Endothelial cell of umbilical vein (primary cell): ENCODE measurements around the gene NOBOX. TPM values are rescaled to one million over a fixed set of nuclear protein-coding genes. Genes with fewer than 3 reads are reported as not detected.

Source experiments
- BruUV-seq: library from RNA; stranded (reverse); fragments of 400-500 nt; replicated peaks from 2 replicates; lab custom pipeline; 2021; lab: Mats Ljungman, UMichigan
- CTCF ChIA-PET: fragments of 300-600, 350-600 bp; sonication (Branson Sonifier 250); formaldehyde crosslinking; loops from one replicate; lab custom pipeline; 2021; ENCODE audit warnings: antibody characterized with exemption, inconsistent platforms; lab: Charles Lee
- POLR2A ChIA-PET: fragments of 300-600, 350-600 bp; sonication (Branson Sonifier 250); formaldehyde crosslinking; loops from one replicate; lab custom pipeline; 2021; ENCODE audit warnings: antibody characterized with exemption, inconsistent platforms; lab: Charles Lee
- DNase-seq: peaks from one replicate; pipeline ENCODE4 v3.0.0-alpha.2; 2011; ENCODE audit warnings: low read depth, low spot score
- FAIRE-seq: peaks from 2 replicates; lab custom pipeline; 2011; peaks lifted over from hg19 to GRCh38; lab: Jason Lieb, UNC
- H2AFZ ChIP-seq: 2 replicates; pipeline ENCODE4 v1.6.0; 2012; ENCODE audit warnings: low read depth, low read length, control low read depth, inconsistent platforms
- H3K27ac ChIP-seq: 2 replicates; pipeline ENCODE4 v1.5.1; 2011; ENCODE audit warnings: low read depth, mild to moderate bottlenecking, control low read depth, low read length, moderate library complexity; ENCODE audit not compliant: insufficient read depth
- H3K27me3 ChIP-seq, 2 experiments: 2 replicates each; pipeline versions ENCODE4 v1.6.0 to v1.6.1; 2011; ENCODE audit warnings: low read length in 2 of 2, mixed read lengths in 1 of 2; ENCODE audit not compliant: control insufficient read depth in 2 of 2, insufficient read depth in 2 of 2
- H3K36me3 ChIP-seq, 2 experiments: 2 replicates in 1 of 2; 3 replicates in 1 of 2; pipeline ENCODE4 v1.5.1; 2011; ENCODE audit warnings: low read length in 2 of 2, mild to moderate bottlenecking in 1 of 2, moderate library complexity in 1 of 2; ENCODE audit not compliant: control insufficient read depth in 2 of 2, insufficient read depth in 2 of 2; ENCODE audit errors: extremely low read depth in 1 of 2
- H3K4me1 ChIP-seq: 3 replicates; pipeline ENCODE4 v1.5.1; 2011; ENCODE audit warnings: mild to moderate bottlenecking, low read length; ENCODE audit not compliant: control insufficient read depth, insufficient read depth; ENCODE audit errors: extremely low read depth
- H3K4me2 ChIP-seq: 2 replicates; pipeline ENCODE4 v1.6.1; 2011; ENCODE audit warnings: low read length, control low read depth, mixed read lengths; ENCODE audit not compliant: insufficient read depth
- H3K4me3 ChIP-seq, 3 experiments: fragments of 200-600 bp in 1 of 3; sonication (generic), shearing (Covaris generic) in 1 of 3; replicated peaks in 1 of 3; 2 replicates each; pipeline ENCODE4 v1.5.1; 2011 to 2016; ENCODE audit warnings: control low read depth in 3 of 3, low read length in 3 of 3, mild to moderate bottlenecking in 2 of 3, inconsistent platforms in 1 of 3, low read depth in 1 of 3, moderate library complexity in 1 of 3; ENCODE audit not compliant: insufficient read depth in 1 of 3
- H3K79me2 ChIP-seq: 2 replicates; pipeline ENCODE4 v1.6.0; 2012; ENCODE audit warnings: low read length, inconsistent platforms; ENCODE audit not compliant: control insufficient read depth, insufficient read depth
- H3K9ac ChIP-seq: replicated peaks from 2 replicates; pipeline ENCODE3; 2011; ENCODE audit warnings: low read length, control low read depth; ENCODE audit not compliant: insufficient read depth; ENCODE audit errors: extremely low read depth
- H3K9me1 ChIP-seq: replicated peaks from 3 replicates; pipeline ENCODE4 v1.6.0; 2011; ENCODE audit warnings: mild to moderate bottlenecking, low read length; ENCODE audit not compliant: control insufficient read depth, insufficient read depth; ENCODE audit errors: extremely low read depth
- H3K9me3 ChIP-seq: replicated peaks from 2 replicates; pipeline ENCODE4 v1.5.1; 2012; ENCODE audit warnings: low read length, inconsistent platforms; ENCODE audit not compliant: control insufficient read depth, insufficient read depth
- H4K20me1 ChIP-seq: replicated peaks from 2 replicates; pipeline ENCODE3; 2011; ENCODE audit warnings: mild to moderate bottlenecking, low read length; ENCODE audit not compliant: control insufficient read depth, insufficient read depth; ENCODE audit errors: extremely low read depth
- CTCF ChIP-seq, 2 donors: IDR thresholded peaks; 1 replicate in 1 of 2; 2 replicates in 1 of 2; pipeline ENCODE4 v1.5.1; 2011; ENCODE audit warnings: low read length in 2 of 2, mild to moderate bottlenecking in 2 of 2, moderate library complexity in 2 of 2, control low read depth in 1 of 2, inconsistent platforms in 1 of 2, low read depth in 1 of 2; ENCODE audit not compliant: insufficient read depth in 1 of 2; ENCODE audit errors: extremely low read depth in 1 of 2
- EZH2 ChIP-seq: IDR thresholded peaks from 2 replicates; pipeline ENCODE4 v1.6.1; 2012; ENCODE audit warnings: borderline replicate concordance, low read depth, mild to moderate bottlenecking, moderate library complexity, low read length, inconsistent platforms; ENCODE audit not compliant: severe bottlenecking
- FOS ChIP-seq: IDR thresholded peaks from 2 replicates; pipeline ENCODE4 v1.6.1; 2011; ENCODE audit warnings: mild to moderate bottlenecking, low read length, moderate library complexity, borderline replicate concordance; ENCODE audit not compliant: insufficient read depth
- GATA2 ChIP-seq: IDR thresholded peaks from 2 replicates; pipeline ENCODE4 v1.7.0; 2011; ENCODE audit warnings: low read depth, mild to moderate bottlenecking, moderate library complexity, mixed read lengths, low read length; ENCODE audit not compliant: insufficient read length, insufficient read depth
- JUN ChIP-seq: IDR thresholded peaks from 2 replicates; pipeline ENCODE4 v1.6.1; 2011; ENCODE audit warnings: borderline replicate concordance, low read depth; ENCODE audit not compliant: insufficient read length, insufficient read depth
- MAX ChIP-seq: IDR thresholded peaks from 2 replicates; pipeline ENCODE4 v1.6.1; 2011; ENCODE audit not compliant: insufficient read depth, insufficient read length
- MYC ChIP-seq: IDR thresholded peaks from one replicate; pipeline ENCODE4 v1.6.1; 2011; ENCODE audit warnings: mild to moderate bottlenecking, low read depth, low read length
- POLR2A ChIP-seq: IDR thresholded peaks from 2 replicates; pipeline ENCODE4 v1.6.1; 2012; ENCODE audit warnings: low read depth, mild to moderate bottlenecking, control low read depth, low read length
- POLR2AphosphoS5 ChIP-seq: IDR thresholded peaks from 2 replicates; pipeline ENCODE4 v1.6.1; 2012; ENCODE audit warnings: low read depth, mild to moderate bottlenecking, control low read depth, low read length, moderate library complexity; ENCODE audit not compliant: insufficient read depth
- dilution Hi-C: fragments of 300-500 bp; cut with MboI; formaldehyde crosslinking; loops from one replicate; pipeline ENCODE4 v1.15.0; 2019; ENCODE audit warnings: low sequenced_read_pairs; ENCODE audit not compliant: extremely low pct_ligation_motif_present
- intact Hi-C: fragments of 100-400 bp; cut with micrococcal nuclease; formaldehyde crosslinking; loops from one replicate; pipeline ENCODE4 v1.10.0; 2022
- polyA plus RNA-seq, 4 experiments: library from polyadenylated mRNA; depleted of rRNA in 3 of 4; stranded (reverse) in 3 of 4; unstranded in 1 of 4; fragments of >200 nt; gene quantifications; 2 replicates each; pipeline versions ENCODE4 v1.2.1 to v1.2.3, GENCODE V29; 2011 to 2012; ENCODE audit warnings: missing spikeins in 1 of 4
- total RNA-seq: library from RNA; stranded (reverse); gene quantifications from 2 replicates; pipeline ENCODE4 v1.2.3, GENCODE V29; 2021

NOBOX gene
- total and polyA plus RNA-seq, 2 donors (not counting 3 experiments of a cell fraction or from before 2014, with no cell fraction given), result not detected

GRCh38 chr7:144407266-144407931 lies 3.9 kb upstream of the NOBOX start:
- no TSS peak for BruUV-seq
- dilution Hi-C loops (no loop called here), intact Hi-C loops (no loop called here)
- FAIRE-seq (no peak), DNase-seq (no peak)
- Histone ChIP-seq H3K9me1 (no peaks in the 10 kb centered on the region), H3K4me2 (no peak overlapping the region), H3K4me1 (no peaks in the 10 kb centered on the region), H4K20me1 (no peaks in the 10 kb centered on the region), H3K9ac (no peak overlapping the region), H3K27ac (no peak overlapping the region), H3K36me3 (no peaks in the 10 kb centered on the region), H3K79me2 (no peaks in the 10 kb centered on the region), H3K9me3 (no peaks in the 10 kb centered on the region), H2AFZ (no peak overlapping the region), H3K27me3 (no peaks in the 10 kb centered on the region), H3K4me3 (no peak overlapping the region)
- POLR2A ChIA-PET, result no interaction called here
- TF ChIP-seq MYC (no peak), GATA2 (no peak), EZH2 (no peak), JUN (no peak), FOS (no peak), POLR2A (no peak), MAX (no peak), POLR2AphosphoS5 (no peak), CTCF (IDR thresholded peaks at IDR 0.05; ENCODE audit: extremely low read depth in 1 of 2, insufficient read depth in 1 of 2, low read depth in 1 of 2, low read length in 2 of 2) (no peak)
- CTCF ChIA-PET, result no interaction called here
